Brain microvascular endothelial cell (primary cell): ENCODE results near the gene CCDC88C.

ENCODE experiments used
- DNase-seq: peaks from one replicate; pipeline ENCODE4 v3.0.0-alpha.2; 2020
- H3K27ac ChIP-seq: fragments of 250-450 bp; sonication (Bioruptor Pico); 2 replicates; pipeline ENCODE4 v1.5.1; 2020; ENCODE audit warnings: mild to moderate bottlenecking, moderate library complexity
- H3K27me3 ChIP-seq: fragments of 250-450 bp; sonication (Bioruptor Pico); replicated peaks from 2 replicates; pipeline ENCODE4 v1.5.1; 2020; ENCODE audit warnings: mild to moderate bottlenecking
- H3K36me3 ChIP-seq: fragments of 250-450 bp; sonication (Bioruptor Pico); replicated peaks from 2 replicates; pipeline ENCODE4 v1.5.1; 2020; ENCODE audit warnings: mild to moderate bottlenecking
- H3K4me3 ChIP-seq: 2 replicates; pipeline ENCODE4 v1.5.1; 2011; ENCODE audit warnings: low read depth, mild to moderate bottlenecking, control low read depth, low read length, moderate library complexity
- in situ Hi-C: cut with HindIII; loops from 2 replicates; pipeline ENCODE4 v1.10.0; 2017; ENCODE audit warnings: low sequenced_read_pairs, low pct_ligation_motif_present
- TF ChIP-seq, protein P1 (sequence below): IDR thresholded peaks from 2 replicates; pipeline ENCODE4 v1.5.1; 2011; ENCODE audit warnings: low read depth, mild to moderate bottlenecking, moderate library complexity, low read length, control low read depth, inconsistent platforms; ENCODE audit errors: missing control alignments

Gene CCDC88C

DNA sequence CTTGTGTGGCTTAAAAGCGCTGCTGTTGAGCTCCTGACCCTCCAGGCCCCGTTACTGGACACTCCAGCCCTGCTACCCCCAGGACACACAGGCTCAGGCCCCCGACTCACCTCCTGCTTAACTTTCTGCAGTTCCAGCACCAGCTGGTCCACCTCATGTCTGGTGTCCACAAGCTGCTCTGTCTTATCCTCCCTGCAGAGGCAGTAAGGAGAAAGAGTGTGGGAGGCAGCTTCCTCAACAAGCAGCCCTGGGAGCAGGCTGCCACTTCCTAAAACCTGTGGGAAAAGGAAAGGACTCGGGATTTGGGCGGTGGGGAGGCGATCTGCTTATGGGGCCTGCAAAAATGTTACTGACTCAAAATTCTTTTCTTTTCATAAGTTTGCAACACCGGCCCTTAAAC is 79.2 kb downstream of the CCDC88C start:
- in situ Hi-C loops, result no loop called here
- no peak for DNase-seq
- TF ChIP-seq, protein P1, sequence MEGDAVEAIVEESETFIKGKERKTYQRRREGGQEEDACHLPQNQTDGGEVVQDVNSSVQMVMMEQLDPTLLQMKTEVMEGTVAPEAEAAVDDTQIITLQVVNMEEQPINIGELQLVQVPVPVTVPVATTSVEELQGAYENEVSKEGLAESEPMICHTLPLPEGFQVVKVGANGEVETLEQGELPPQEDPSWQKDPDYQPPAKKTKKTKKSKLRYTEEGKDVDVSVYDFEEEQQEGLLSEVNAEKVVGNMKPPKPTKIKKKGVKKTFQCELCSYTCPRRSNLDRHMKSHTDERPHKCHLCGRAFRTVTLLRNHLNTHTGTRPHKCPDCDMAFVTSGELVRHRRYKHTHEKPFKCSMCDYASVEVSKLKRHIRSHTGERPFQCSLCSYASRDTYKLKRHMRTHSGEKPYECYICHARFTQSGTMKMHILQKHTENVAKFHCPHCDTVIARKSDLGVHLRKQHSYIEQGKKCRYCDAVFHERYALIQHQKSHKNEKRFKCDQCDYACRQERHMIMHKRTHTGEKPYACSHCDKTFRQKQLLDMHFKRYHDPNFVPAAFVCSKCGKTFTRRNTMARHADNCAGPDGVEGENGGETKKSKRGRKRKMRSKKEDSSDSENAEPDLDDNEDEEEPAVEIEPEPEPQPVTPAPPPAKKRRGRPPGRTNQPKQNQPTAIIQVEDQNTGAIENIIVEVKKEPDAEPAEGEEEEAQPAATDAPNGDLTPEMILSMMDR, result no peak
- H3K27me3 ChIP-seq, result no peaks in the 10 kb centered on the region
- H3K4me3 ChIP-seq, result no peak overlapping the region
- no peak overlapping the region for H3K27ac ChIP-seq
- no peaks in the 10 kb centered on the region for H3K36me3 ChIP-seq

DNA sequence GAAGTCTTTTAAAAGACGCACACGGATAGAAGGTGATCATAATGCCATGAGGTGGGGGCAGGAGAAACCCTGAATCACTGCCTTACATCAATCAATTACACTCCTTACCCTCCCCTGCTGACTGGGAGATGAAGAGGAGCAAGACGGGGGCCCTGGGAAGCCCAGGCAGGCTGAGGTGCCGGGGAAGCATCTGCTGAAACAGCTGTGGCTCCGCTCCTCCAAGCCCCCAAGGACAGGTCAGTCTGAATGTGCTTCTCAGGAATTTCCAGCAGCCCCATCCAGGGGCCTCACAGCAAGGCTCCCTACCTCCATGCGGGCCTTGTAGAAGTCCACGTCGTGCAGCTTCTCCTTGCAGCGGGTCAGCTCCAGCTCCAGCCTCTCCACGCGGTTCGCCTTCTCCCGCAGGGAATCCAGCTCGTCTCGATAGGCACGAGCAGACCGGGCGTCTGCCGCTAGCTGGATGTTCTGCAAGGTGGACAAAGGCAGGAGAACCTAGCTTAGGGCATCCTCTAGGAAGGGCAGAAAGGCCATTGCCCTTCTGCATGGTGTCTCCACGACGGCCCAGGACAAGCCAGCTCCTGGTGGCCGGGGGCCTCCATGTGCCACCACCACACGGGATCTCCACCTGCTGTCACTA is 79.8 kb downstream of the CCDC88C start:
- Histone ChIP-seq H3K27me3 (no peaks in the 10 kb centered on the region), H3K4me3 (no peak overlapping the region), H3K36me3 (no peaks in the 10 kb centered on the region), H3K27ac (no peak overlapping the region)
- no peak for DNase-seq
- in situ Hi-C loops, result no loop called here
- TF ChIP-seq, protein P1, result no peak

DNA sequence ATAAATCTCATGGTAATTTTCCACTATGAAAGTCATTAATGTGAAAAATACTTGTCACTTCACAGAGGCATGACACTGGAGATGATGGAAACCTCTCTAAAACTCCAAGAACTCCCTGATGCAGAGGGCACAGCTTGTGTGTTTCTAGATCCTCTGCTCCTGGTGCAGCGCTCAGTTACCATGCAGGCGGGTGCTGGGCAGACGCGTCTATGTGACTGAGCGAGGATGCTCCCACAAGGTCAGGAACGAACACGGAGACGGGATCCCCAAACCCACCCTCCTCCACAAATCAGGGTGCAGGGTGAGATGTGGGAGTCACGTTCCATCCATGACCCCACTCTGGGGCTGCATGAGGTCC is 81.5 kb downstream of the CCDC88C start:
- Histone ChIP-seq H3K36me3 (no peaks in the 10 kb centered on the region), H3K27me3 (no peaks in the 10 kb centered on the region), H3K27ac (no peak overlapping the region), H3K4me3 (no peak overlapping the region)
- in situ Hi-C loops, result no loop called here
- no peak for DNase-seq
- TF ChIP-seq, protein P1, result no peak

DNA sequence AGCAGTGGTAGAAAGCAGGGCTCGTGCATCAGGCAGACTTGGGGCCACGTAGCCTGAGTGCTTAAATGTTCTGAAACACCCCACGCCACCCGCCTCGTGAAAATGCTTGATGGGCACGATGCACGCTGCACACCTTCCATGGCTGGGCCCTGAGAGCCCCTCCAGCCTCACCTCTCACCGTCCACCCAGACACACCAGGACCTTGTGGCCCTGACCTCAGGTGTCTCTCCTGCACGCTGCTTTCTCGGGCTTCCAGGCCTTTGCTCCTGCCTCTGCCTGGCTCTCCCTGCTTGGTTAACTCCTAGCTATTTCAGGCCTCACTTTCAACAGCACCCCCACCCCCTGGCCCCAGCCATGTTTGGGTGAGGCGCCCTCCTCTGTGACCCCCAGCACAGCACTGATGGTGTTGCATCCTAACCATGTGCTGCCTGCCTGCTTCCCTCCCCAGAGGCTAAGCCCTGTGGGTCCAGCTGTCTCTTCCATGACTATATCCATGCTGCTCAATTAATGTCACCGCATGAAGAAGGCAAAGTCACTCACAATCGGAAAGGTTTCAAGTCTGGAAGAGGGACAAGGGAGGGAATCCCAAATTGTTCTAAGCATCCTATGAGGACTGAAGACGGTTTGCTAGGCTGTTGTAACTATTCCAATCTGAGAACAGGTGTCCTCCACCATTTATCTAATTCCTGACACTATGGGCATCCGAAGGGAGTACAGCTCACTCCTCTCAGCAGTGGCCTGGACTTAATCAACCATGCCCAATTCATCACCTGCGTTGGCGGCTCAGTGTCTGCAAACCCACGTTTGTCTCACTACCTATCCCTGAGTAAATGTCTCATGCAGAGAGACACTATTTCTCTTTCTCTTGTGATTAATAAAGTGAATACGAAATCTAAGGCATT is 82.2 kb downstream of the CCDC88C start:
- TF ChIP-seq, protein P1, result no peak
- Histone ChIP-seq H3K27ac (no peak overlapping the region), H3K27me3 (no peaks in the 10 kb centered on the region), H3K4me3 (no peak overlapping the region), H3K36me3 (no peaks in the 10 kb centered on the region)
- in situ Hi-C loops, result no loop called here
- DNase-seq, result no peak

DNA sequence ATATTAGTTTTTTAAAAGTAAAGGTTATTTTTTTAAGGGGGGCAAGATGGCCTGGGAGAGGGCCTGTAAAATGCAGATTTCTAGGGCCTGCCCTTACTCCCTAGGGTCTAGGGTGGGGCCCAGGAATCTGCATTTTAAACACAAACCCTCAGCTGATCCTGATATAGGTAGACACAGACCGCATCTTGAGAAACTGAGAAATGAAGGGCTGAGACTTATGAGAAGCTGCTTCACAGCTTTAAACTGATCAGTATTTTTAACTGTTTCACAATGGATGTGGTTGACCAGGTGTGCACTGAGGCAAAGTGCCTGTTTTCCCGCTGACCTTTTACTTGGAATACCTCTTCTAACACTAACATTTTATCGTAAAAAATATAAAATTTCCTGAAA is 84.0 kb downstream of the CCDC88C start:
- TF ChIP-seq, protein P1, result no peak
- DNase-seq, result no peak
- H3K27me3 ChIP-seq, result no peaks in the 10 kb centered on the region
- H3K4me3 ChIP-seq, result no peak overlapping the region
- no peaks in the 10 kb centered on the region for H3K36me3 ChIP-seq
- in situ Hi-C loops, result no loop called here
- no peak overlapping the region for H3K27ac ChIP-seq
